Measurements from ENCODE around the gene STXBP3. TPM values are rescaled to one million over a fixed set of nuclear protein-coding genes. Genes with fewer than 3 reads are reported as not detected.

STXBP3 gene
- total RNA-seq, 1 experiment from 2014 or later, result 30.3 TPM

DNA sequence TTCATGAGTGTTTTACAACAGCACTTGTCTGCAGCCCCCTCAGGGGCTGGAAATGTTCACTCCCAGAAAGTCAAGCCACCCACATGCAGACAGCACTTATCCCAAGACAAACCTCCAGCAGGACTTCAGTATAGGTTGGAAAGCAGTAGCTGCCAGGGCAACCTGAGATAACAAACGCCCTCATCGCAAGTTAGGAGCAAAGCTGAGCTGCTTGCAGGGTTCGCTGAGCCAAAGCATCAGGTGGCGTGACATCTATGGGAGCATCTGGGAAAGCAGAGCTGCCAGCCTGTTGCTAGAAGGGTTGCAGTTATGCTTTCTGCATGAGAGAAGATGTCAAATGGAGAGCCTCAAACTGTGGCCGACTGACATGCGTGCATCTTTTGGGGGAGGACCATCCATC lies 4.2 kb upstream of the STXBP3 start:
- no peaks in the 10 kb centered on the region for H3K9me3 Mint-ChIP-seq (ENCODE audit: low read depth, unreplicated experiment)
- H3K4me3 Mint-ChIP-seq (ENCODE audit: low read depth, unreplicated experiment), result no peak overlapping the region
- BruUV-seq (replicated peaks), result no TSS peak
- no peak for DNase-seq
- CTCF ChIA-PET, result no interaction called here
- no peak overlapping the region for H3K27ac Mint-ChIP-seq (ENCODE audit: unreplicated experiment)
- H3K36me3 Mint-ChIP-seq (ENCODE audit: insufficient read depth, unreplicated experiment), result peaks cover 11% of the 10 kb centered on the region
- intact Hi-C loops (cut with micrococcal nuclease; ENCODE audit: unreplicated experiment), result no loop called here
- TF ChIP-seq, protein P1, sequence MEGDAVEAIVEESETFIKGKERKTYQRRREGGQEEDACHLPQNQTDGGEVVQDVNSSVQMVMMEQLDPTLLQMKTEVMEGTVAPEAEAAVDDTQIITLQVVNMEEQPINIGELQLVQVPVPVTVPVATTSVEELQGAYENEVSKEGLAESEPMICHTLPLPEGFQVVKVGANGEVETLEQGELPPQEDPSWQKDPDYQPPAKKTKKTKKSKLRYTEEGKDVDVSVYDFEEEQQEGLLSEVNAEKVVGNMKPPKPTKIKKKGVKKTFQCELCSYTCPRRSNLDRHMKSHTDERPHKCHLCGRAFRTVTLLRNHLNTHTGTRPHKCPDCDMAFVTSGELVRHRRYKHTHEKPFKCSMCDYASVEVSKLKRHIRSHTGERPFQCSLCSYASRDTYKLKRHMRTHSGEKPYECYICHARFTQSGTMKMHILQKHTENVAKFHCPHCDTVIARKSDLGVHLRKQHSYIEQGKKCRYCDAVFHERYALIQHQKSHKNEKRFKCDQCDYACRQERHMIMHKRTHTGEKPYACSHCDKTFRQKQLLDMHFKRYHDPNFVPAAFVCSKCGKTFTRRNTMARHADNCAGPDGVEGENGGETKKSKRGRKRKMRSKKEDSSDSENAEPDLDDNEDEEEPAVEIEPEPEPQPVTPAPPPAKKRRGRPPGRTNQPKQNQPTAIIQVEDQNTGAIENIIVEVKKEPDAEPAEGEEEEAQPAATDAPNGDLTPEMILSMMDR (IDR thresholded peaks at IDR 0.05; ENCODE audit: unreplicated experiment), result no peak
- no peaks in the 10 kb centered on the region for H3K27me3 Mint-ChIP-seq (ENCODE audit: unreplicated experiment)
- no peaks in the 10 kb centered on the region for H3K4me1 Mint-ChIP-seq (ENCODE audit: low read depth, unreplicated experiment)

- H3K4me3 Mint-ChIP-seq (ENCODE audit: low read depth, unreplicated experiment), result peak overlapping the region; percentile 85
- no peaks in the 10 kb centered on the region for H3K9me3 Mint-ChIP-seq (ENCODE audit: low read depth, unreplicated experiment)
- CTCF ChIA-PET, result no interaction called here
- peaks cover 19% of the 10 kb centered on the region for H3K4me1 Mint-ChIP-seq (ENCODE audit: low read depth, unreplicated experiment)
- no peak for DNase-seq
- H3K27ac Mint-ChIP-seq (ENCODE audit: unreplicated experiment), result no peak overlapping the region
- H3K36me3 Mint-ChIP-seq (ENCODE audit: insufficient read depth, unreplicated experiment), result peaks cover 14% of the 10 kb centered on the region
- no TSS peak for BruUV-seq (replicated peaks)
- H3K27me3 Mint-ChIP-seq (ENCODE audit: unreplicated experiment), result no peaks in the 10 kb centered on the region
- TF ChIP-seq, protein P1 (IDR thresholded peaks at IDR 0.05; ENCODE audit: unreplicated experiment), result no peak
- intact Hi-C loops (cut with micrococcal nuclease; ENCODE audit: unreplicated experiment), result loop anchor here (2.0 kb wide), 1 partner anchor 53 kb away; the partner anchor contains the start of gene PRPF38B
Observed at GRCh38 chr1:108745980-108746381, 493 bp upstream of the STXBP3 start.

DNA sequence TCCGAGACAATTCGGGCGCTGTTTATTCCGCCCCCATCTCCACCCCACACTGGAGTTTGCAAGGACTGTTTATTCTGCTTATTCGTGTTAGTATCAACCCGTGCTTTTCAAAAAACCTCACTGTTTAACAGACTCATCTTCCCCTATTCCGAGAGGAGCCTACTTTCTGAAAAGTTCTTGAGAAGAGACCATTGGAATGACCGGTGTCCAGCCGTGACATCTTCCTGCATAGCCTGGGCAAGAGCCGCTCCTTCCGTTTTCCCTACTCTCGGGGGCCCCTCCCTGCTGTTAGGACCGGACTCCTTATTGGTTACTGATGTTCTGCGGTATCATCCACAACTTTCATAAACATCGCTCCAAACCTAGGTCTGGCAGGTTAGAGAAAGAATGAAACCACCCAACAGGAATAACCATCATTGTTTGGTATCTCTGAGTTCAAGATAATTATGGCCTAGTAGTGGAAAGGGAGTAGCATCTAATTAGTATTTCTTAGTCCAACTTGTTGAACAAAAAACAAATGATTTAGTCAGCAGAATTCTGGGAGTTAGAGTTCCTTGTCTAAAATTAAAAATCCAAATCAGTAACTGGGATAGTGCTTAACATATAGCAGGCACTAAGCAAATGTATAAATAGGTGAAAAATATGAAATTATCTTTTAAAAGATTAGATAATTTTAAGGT lies 837 bp downstream of the STXBP3 start:
- DNase-seq, result peak; percentile 65
- TF ChIP-seq, protein P1 (IDR thresholded peaks at IDR 0.05; ENCODE audit: unreplicated experiment), result no peak
- Mint-ChIP-seq H3K4me1 (ENCODE audit: low read depth, unreplicated experiment) (peaks cover 19% of the 10 kb centered on the region), H3K4me3 (ENCODE audit: low read depth, unreplicated experiment) (peak overlapping the region; percentile 85), H3K9me3 (ENCODE audit: low read depth, unreplicated experiment) (no peaks in the 10 kb centered on the region), H3K27ac (ENCODE audit: unreplicated experiment) (peak overlapping the region; percentile 97), H3K27me3 (ENCODE audit: unreplicated experiment) (no peaks in the 10 kb centered on the region), H3K36me3 (ENCODE audit: insufficient read depth, unreplicated experiment) (peaks cover 14% of the 10 kb centered on the region)
- BruUV-seq (replicated peaks), result TSS peak; percentile 77
- intact Hi-C loops (cut with micrococcal nuclease; ENCODE audit: unreplicated experiment), result loop anchor here (2.0 kb wide), 1 partner anchor 55 kb away; the partner anchor contains the start of gene PRPF38B
- CTCF ChIA-PET, result no interaction called here

DNA sequence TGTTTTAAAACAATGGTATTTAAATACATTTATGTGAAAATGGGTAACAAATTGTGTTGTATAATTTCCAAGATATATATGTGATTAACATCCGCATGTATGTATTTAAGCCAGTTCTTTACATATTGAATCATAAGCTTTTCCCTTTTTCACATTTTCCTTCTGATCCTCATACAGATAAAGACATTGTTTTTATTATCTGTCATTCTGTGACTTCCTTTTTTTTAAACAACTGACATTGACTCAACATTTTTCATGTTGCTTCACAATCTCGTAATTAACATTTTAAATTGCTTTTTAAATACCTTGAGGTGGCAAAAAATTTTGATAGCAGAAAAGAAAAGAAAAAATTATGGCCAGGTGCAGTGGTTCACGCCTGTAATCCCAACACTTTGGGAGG lies 1.4 kb downstream of the STXBP3 start:
- H3K4me3 Mint-ChIP-seq (ENCODE audit: low read depth, unreplicated experiment), result no peak overlapping the region

More for the DNA sequence above, 1.4 kb downstream of the STXBP3 start:
- intact Hi-C loops (cut with micrococcal nuclease; ENCODE audit: unreplicated experiment), result loop anchor here (2.0 kb wide), 1 partner anchor 55 kb away; the partner anchor contains the start of gene PRPF38B
- H3K36me3 Mint-ChIP-seq (ENCODE audit: insufficient read depth, unreplicated experiment), result peaks cover 14% of the 10 kb centered on the region
- no TSS peak for BruUV-seq (replicated peaks)
- CTCF ChIA-PET, result no interaction called here
- no peaks in the 10 kb centered on the region for H3K9me3 Mint-ChIP-seq (ENCODE audit: low read depth, unreplicated experiment)
- H3K27ac Mint-ChIP-seq (ENCODE audit: unreplicated experiment), result no peak overlapping the region
- no peaks in the 10 kb centered on the region for H3K27me3 Mint-ChIP-seq (ENCODE audit: unreplicated experiment)
- H3K4me1 Mint-ChIP-seq (ENCODE audit: low read depth, unreplicated experiment), result peaks cover 19% of the 10 kb centered on the region
- DNase-seq, result no peak
- TF ChIP-seq, protein P1 (IDR thresholded peaks at IDR 0.05; ENCODE audit: unreplicated experiment), result no peak
